Stimulated activated CD8-positive, alpha-beta memory T cell treated with anti-CD3 and anti-CD28 coated beads, Interleukin-2, amount 100 ng/mL, for 48 hours (primary cell): Measurements from ENCODE around the gene NUDCD3.
"Not testable (repeated sequence)": the region's sequence is repeated elsewhere in the genome, so short reads cannot be mapped to it uniquely, and the experiment has no call there.

Source experiments
- DNase-seq, 2 donors: peaks; one replicate each; pipeline ENCODE4 v3.0.0-alpha.2; 2020; ENCODE audit warnings: low read depth in 2 of 2

NUDCD3 gene

DNA sequence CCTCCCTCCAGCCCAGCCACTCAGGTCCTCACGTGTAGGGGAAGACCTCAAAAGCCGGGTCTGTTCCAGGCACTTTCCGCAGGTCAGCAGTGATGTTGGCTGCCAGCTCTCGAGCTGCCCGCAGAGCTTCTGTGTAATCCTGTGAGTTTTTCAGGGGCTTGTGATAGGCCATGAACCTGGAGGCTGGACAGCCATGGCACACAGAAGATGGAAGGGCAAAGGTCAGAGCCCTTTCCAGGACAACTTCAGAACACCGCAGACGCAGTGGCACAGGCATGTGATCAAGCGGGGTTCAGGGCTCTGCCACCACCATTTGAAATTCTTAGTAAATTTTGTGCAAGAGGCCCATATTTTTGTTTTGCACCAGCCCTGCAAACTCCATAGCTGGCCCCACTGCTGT lies 26.7 kb upstream of the NUDCD3 start:
- DNase-seq = no peak

DNA sequence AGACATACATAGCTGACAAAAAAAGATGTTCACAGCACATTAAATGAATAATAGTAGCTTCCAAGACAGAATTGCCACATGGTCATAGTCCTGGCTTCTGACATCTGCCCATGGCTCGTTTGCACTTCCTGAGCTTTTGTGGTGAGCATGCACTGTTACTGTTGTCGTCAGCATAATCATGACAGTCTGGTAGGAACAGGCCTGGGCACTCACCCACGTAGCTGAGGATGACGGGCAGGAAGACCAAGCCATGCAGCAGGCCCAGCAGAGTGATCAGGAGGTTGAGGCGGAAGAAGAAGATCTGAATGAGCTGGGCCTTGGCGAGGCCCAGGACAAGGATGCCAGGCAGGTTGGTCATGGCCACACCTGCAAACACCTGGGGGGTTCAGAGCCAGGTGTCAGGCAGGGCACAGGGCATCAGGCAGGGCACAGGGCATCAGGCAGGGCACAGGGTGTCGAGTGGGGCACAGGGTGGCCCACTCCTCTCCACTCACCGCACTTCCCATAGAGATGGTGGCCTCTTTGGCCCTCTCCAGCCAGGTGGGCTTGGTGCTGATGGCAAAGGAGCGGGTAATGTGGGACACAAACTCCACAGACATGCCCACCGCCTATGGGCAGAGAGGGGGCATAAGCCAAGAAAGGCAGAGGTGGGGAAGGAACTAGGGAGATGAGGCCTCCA lies 25.3 kb upstream of the NUDCD3 start:
- no peak for DNase-seq

DNA sequence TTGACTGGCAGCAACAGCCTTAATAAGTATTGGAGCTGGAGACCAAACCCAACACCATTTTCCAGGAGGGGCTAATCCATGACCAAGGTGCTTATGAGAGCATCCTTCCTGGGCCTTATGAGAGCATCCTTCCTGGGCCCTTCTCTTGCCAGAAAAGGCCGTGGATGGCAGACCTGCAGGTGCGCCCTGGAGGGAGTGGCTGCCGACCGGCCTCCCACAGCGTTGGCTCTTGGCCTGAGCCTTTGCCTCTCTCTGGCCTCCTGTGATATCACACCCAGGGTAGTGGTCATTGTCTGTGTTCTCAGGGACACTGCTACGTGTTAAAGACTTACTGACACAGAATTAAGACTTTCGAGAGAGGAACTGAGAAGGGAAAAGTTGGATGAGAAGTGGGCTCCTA lies 22.3 kb upstream of the NUDCD3 start:
- no peak for DNase-seq

DNA sequence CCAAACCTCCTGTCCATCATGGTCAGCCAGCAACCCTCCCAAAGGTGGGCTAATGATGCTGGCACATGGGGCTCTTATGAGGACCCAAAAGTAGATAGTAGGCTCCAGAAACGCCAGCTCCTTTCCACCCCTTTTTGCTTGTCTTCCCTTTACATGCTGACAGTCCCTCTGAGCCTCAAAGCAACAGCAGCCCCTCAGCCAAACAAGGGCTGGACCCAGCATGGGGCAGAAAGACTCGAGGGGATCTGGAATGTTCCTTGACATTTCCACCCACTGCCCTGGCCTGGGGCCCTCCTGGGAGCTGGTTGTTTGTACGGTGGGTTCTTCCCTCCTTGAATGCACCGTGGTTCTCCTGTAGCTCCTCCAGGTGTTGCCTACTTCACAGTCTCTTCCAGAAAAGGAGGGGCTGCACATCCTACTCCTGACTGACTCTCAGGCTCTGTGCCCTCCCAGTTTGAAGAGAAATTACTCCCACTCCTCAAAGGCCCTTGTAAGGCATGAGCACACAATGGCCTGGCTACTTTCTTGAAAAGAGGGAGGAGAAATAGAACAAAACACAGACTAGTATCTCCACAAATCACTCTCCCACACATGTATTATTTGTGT lies 21.5 kb upstream of the NUDCD3 start:
- DNase-seq = no peak

DNA sequence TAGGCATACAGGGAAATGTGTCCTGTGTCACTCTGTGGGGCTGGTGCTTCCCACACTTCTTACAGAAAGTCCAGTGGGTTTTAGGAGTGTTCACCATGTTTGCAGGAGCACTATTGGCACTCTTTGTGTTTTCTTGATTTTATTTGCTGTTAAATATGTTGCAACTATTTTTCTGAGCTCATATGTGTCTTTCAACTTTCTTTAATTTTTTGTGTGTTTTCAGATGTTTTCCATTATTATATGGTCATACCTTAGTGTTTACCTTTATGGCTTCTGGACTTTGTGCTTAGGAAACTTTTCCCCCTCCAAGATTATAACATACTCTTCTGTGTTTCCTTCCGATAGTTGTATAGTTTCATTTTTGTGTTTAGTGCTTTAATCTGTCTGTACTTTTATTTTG lies 20.8 kb upstream of the NUDCD3 start:
- DNase-seq = no peak

DNA sequence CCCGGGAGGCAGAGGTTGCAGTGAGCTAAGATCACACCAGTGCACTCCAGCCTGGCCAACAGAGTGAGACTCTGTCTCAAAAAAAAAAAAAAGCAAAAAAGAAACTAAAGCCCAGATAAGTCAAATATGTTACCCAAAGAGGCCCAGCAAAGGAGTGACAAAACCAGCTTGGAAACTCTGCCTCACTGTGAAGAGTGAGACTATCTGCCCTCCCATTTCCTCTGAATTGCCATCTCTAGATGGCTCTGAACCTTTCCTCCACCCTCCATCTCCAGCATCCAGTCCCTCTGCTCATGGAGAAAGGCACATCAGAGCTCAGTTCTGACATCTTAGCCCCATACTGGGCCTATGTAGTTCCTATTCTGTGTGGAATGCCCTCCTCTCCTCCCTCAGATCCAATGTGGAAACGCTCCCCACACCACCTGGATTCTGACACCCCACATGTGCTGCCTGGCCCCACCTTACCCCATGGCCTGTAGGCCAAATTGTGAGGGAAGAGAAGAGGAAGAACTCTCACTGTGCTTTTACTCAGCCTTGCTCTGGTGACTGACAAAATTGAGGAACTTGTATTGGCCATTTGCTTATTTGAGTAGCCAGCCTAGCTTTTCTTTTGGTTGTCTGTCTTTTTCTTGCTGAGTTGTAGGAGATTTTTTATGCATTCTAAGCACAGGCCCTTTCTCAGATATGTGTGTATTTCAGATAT lies 18.0 kb upstream of the NUDCD3 start:
- no peak for DNase-seq

DNA sequence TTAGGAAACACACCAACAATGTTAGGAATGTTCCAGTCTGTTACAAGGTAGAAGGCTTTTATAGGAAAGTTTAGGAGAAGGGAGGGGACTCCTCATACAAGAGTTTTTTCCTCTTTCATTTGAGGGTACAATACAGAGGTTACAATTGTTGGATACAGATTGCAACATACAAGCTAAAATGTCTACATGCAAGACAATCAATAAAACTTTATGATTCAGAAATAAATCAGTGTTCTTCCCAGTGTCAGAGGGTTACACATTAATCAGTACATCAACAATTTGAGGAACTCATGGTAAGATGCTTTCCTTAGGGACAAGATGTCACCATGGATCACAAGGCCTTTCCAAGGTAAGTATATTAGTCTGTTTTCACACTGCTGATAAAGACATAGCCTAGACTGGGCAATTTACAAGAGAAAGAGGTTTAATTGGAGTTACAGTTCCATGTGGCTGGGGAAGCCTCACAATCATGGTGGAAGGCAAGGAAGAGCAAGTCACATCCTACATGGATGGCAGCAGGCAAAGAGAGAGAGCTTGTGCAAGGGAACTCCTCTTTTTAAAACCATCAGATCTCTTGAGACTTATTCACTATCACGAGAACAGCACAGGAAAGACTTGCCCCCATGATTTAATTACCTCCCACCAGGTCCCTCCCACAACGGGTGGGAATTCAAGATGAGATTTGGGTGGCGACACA lies 16.3 kb upstream of the NUDCD3 start:
- DNase-seq = not testable (repeated sequence)

DNA sequence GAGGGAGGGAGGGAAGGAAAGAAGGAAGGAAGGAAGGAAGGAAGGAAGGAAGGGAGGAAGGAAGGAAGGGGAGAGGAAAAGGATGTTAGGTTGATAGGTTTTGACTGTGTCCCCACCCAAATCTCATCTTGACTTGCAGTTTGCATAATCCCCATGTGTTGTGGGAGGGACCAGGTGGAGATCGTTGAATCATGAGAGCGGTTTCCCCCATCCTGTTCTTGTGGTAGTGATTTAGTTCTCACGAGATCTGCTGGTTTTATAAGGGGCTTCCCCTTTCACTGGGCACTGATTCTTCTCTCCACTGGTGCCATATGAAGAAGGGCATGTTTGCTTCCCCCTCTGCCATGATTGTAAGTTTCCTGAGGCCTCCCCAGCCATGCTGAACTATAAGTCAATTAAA lies 15.1 kb upstream of the NUDCD3 start:
- DNase-seq = no peak

DNA sequence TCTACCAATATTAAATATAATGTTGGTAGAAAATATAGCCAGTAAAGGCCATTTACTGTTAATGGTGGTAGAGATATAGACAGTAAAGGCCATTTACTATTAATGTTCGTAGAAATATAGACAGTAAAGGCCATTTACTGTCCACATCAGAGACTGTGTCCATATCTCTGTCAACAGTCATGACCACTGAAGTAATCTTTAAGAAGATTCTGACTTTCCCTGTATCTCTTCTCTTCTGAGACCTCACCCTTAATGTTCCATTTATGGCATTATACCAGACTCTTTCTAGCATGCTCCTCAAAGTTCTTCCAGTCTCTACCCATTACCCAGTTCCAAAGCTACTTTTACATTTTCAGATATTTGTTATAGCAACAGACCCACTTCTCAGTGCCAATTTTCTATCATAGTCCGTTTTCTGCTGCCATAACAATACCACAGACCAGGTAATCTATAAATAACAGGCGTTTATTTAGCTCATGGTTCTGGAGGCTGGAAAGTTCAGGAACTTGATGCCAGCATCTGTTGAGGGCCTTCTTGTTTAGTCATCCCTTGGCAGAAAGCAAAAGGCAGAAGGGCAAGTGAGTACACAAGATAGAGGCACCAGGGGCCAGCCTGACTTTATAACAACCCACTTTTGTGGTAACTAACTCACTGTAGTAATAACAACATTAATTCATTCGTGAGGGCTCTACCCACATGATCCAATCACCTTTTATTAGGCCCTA lies 7.9 kb upstream of the NUDCD3 start:
- DNase-seq = no peak

DNA sequence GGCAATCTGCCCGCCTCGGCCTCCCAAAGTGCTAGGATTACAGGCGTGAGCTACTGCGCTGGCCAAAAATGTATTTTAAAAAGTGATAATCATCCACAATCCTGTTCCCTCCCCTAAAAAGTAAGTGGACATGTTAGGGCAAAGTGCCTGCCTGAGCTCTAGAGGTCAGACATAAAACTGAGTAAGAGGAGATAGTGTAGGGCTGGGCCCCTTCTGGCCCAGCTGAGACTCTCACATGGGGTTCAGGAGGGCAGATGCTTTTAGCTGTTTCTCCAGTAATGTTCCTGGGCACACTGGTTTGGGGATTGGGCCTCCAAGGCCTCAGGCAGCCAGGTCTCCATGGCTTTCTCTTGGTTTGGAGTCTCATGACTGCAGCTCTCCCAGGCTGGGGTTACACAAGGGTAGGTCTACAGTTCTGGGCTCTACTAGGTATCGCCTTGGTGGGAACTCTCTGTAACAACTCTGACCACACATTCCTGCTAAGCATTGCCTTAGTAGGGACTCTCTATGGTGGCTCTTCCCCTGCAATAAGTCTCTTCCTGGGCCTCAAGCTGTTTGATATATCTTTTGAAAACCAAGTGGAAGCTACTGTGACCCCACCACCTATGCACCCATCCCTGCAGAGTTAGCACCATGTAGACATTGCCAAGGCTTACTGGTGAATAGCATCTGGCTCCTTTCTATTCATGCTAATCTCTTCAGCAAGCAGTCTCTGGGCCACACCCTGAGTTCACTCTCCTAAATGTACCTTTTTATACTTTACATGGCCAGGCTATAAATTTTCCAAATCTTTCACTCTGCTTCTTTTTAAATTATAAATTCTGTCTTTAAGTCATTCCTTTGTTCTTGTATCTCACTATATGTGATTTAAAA lies 6.9 kb upstream of the NUDCD3 start:
- no peak for DNase-seq

DNA sequence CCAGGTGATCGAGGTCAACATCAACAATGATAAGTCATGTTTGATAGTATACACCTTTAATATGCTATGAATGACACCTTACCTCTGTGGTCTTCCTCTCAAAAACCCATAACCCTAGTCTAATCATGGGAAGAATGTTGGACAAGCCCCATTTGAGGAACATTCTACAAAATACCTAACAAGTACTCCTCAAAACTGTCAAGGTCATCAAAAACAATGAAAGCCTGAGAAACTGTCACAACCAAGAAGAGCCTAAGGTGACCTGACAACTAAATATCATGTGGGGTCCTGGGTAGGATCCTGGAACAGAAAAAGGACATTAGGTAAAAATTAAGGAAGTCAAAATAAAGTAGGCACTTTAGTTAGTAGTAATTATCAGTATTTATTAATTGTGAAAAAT lies 5.9 kb upstream of the NUDCD3 start:
- DNase-seq = no peak

DNA sequence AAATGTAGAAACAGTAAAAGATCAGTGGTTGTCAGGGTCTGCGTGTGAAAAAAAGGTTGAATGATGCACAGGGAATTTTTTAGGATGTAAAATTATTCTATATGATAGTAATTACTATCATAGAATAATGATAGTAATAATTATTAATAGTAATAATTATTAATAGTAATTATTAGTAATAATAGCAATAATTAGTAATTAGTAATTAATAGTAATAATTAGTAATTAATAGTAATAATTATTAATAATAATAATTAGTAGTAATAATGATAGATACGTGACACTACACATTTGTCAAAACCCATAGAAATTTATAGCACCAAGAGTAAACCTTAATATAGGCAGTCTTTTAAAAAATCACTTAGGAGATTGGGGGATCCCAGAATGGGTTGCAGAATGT lies 4.5 kb upstream of the NUDCD3 start:
- no peak for DNase-seq

DNA sequence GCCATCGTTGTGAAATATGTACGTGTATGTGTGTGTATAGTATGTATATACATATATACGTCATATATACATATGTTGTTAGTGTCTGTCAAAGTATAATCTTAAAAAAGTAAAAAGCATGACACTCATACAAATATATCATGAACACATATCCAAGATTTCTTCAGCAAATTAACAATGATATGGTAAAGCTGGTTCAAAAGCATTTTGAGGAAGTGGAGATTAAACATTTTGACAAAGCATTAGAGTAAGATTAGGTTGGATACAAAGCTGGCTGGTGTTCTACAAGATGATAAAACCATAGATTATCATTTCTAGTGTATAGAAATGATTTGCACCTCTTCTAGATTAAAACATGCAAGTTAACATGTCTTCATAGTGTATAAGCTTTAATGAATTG lies 771 bp upstream of the NUDCD3 start:
- no peak for DNase-seq

DNA sequence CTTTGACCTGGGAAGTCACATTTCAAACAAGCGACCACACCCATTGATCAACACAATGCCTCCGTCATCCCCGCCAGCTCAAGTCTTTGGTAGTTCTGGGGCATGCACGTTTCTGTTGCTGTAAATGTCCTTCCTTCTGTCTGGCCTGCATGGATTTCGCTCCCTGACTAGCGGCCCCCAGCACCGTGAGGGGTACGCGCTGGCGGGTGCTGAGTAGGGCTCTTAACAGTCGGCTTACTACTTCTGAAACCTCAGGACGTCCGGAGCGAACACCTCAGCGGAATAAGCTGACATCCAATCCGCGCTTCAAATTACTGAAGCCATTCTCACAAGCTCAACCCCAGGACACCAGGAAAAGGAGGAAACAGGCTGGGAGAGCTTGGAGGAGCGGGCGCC lies 505 bp downstream of the NUDCD3 start:
- DNase-seq = no peak

DNA sequence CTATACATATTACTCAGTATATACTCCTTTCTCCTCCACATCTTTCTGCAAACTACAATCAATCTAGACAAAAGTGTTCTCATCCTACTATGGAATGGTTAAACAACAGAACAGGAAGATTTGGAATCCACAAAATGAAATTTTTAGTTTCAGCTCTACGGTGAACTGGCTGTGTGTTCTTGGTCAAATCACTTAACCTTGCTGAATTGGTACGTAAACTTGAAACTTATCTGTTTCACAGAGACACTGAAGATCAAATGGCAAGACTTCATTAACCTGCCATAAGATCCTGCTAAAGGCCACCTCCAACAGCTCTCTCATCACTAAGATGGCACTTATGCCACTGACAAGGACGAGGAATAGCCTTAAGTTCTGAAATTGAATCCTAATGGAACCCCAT lies 1.5 kb downstream of the NUDCD3 start:
- no peak for DNase-seq

DNA sequence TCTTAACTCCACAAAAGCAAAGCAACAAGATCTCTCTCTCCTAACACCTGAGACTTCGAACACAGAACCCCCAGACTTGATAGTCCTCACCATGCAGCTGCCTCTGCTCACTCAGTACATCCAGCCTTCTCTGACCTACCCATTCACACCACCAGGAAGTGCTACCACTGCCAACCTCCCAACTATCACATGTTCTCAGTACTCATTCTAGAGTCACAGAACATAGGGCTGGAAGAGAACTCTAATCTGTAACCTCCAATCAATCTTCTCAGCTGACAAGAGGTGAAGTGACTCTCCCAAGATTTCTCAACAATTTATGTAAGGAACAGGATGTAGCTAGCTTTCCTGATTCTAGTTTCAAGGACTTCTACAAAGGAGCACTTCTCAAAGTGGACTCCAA lies 3.8 kb downstream of the NUDCD3 start:
- DNase-seq = no peak

DNA sequence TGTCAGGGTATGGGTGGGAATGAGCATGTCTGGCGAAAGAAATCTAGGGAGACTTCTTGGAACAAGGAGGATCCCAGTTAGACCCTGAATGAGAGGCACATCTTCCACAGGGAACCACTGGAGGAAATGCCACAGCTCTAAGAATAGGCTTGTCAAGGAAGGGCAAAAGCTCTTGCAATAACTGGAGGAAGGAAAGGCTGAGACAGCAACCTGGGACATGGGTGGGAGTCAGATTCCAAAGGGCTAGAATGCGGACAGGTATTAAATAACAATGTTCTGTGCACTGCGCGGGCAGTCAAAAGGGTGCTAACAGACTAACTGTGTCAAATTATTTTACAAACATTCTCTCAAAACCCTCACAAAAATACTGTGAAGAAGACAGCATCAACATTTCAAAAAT lies 4.5 kb downstream of the NUDCD3 start:
- DNase-seq = no peak

DNA sequence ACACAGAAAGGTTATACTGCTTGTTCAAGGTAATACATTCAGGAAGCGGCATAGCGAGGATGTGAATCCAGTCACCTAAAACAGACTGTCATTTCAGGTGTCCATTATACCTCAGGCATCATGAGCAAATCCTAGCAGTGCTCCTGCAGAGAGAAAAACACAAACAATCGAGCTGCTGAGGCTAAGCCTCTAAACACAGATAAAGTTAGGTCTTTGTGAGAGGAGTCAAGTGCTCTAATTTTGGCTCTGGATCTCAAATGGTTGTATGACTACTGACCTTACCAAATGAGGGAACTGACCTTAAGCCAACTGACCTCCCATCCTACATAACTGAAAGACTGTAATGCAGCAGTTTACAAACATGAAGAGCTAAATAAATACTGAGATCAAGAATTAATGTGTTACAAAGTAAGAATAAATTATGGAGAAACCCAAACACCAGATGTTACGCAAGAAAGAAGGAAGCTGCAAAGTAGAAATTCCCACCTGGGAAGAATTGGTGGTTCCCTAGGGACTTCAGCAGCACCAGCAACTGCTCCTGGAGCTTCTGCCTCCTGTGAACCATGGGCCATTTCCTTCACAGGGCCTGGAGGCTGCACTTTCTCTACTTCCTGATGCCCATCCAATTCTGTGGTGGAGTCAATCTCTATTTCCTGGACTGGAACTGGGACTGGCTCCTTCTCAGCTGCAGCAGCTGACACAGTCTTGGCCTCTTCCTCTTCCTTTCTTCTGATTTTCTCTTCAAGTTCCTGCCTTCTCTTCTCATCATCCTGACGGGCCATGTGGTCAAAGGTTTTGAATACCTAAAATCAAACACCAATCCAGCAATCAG lies 5.8 kb downstream of the NUDCD3 start:
- no peak for DNase-seq

DNA sequence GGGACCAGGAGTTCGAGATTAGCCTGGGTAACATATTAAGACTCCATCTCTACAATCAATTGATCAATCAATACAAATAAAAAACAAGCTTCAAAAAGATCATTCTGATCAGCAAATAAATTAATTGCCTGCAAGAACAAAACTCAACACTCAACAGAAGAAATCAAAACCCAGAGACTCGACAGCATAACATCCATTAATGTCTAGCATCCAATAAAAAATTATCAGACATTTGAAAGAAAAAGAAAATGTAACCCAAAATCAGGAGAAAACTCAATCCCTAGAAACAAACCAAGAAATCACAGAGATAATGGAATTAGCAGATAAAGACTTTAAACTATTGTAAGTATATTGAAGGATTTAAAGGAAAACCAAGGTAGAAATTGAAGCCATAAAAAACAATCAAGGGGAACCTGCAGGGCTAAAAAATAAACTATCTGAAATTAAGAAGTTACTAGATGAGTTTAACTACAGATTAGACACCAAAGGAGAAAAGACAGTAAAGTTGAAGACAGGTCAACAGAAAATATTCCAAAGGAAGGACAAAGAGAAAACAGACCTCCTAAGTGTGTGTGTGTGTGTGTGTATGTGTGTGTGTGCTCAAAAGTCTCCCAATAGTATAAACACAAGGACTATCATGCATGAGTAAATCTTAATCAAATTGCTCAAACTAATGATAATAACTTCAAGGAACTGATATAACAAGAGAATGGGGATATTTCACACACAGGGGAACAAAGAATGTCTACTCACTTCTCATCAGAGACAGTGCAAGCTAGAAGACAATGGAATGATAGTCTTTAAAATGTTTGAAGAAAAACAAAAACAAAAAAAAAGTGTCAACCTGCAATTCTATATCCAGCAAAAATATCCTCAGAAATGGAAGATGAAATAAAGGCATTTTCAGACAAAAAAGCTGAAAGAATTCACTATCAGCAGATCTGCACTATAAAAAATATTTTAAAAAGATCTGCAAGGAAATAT lies 7.7 kb downstream of the NUDCD3 start:
- no peak for DNase-seq
